Muscle layer of duodenum (tissue), 2 donors: ENCODE results near the gene HES2.
"Not testable (repeated sequence)": the region's sequence is repeated elsewhere in the genome, so short reads cannot be mapped to it uniquely, and the experiment has no call there.

Experiments
- H3K27ac ChIP-seq: one replicate; pipeline ENCODE4 v1.7.0; 2013; ENCODE audit warnings: mild to moderate bottlenecking, low read length
- H3K27me3 ChIP-seq: one replicate; pipeline ENCODE4 v1.7.0; 2013; ENCODE audit warnings: low read depth, mild to moderate bottlenecking, control low read depth, low read length
- H3K36me3 ChIP-seq, 2 donors: one replicate each; pipeline ENCODE4 v1.7.0; 2013; ENCODE audit warnings: low read length in 2 of 2, control low read depth in 1 of 2, mild to moderate bottlenecking in 1 of 2; ENCODE audit not compliant: insufficient read depth in 2 of 2, control insufficient read depth in 1 of 2
- H3K4me1 ChIP-seq, 2 donors: one replicate each; pipeline ENCODE4 v1.7.0; 2013; ENCODE audit warnings: low read length in 2 of 2, mild to moderate bottlenecking in 2 of 2, control low read depth in 1 of 2, moderate library complexity in 1 of 2; ENCODE audit not compliant: insufficient read depth in 2 of 2, control insufficient read depth in 1 of 2
- H3K4me3 ChIP-seq, 2 donors: one replicate each; pipeline ENCODE4 v1.7.0; 2013; ENCODE audit warnings: low read length in 2 of 2, low read depth in 1 of 2, mild to moderate bottlenecking in 1 of 2
- H3K9me3 ChIP-seq, 2 donors: one replicate each; pipeline ENCODE4 v1.7.0; 2013; ENCODE audit warnings: low read length in 2 of 2, control low read depth in 1 of 2, mild to moderate bottlenecking in 1 of 2; ENCODE audit not compliant: control insufficient read depth in 1 of 2
- donor health status: healthy.

The HES2 gene

DNA sequence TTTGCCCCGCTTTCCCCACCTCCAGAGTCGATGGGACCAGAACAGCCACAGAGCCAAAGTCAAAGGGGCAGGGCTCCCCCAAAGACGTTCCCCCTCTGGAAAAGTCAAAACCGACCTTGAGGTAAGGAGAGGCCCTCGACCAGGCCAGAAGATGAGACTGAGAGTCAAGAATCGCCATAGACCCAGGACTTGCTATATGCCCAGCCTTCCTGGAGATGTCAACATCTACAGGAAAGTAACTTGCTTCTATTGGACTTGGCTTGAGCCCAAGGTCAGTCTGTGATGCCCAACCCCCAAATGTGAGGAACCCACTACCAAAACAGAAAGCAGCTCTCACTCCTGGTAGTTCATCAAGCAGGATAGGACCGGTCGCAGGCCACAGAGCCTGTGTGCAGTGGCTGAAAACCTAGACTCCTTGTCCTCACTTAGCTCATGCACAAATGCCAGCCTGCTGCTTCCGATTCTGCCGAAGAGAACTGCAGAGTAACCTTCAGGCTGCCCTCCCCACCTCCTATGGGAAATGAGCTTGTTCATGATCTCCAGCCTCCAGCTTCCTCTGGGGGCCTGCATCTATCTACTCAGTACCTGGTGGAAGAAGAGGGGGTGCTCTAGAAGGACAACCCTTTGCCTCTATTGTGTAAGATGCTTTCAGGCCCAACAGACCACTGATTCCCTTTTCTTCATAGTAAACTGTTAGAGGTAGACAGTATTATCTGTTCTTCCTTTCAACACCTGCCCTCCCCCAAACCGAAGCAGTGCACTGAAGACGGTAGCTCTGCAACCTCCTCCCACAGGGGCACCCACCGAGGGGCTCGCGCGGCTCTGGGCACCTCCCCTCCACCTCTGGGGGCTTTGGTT is 27.5 kb downstream of the HES2 start:
- no peak overlapping the region for H3K27ac ChIP-seq
- no peaks in the 10 kb centered on the region for H3K36me3 ChIP-seq
- H3K27me3 ChIP-seq, result no peaks in the 10 kb centered on the region
- H3K4me1 ChIP-seq, result peaks cover 4 to 13% of the 10 kb centered on the region in 2 donors
- no peaks in the 10 kb centered on the region for H3K9me3 ChIP-seq
- H3K4me3 ChIP-seq, result peak overlapping the region; percentile 2 to 63

DNA sequence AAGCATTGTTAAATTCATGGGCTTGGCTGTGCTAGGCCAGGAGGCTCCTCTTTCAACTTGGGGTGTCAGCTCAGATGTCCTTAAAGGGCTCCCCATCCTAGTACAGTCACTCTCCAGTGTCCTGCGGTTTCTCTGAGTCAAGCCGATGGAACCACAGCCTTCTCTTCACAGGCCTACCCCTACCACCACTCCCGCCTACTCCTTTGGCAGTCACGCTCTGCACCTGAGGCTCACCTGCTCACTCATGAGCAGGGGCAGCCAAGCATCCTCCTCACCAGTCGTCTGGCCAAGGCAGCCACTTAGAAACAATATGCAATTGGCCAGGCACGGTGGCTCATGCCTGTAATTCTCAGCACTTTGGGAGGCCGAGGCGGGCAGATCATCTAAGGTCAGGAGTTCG is 29.7 kb downstream of the HES2 start:
- Histone ChIP-seq H3K36me3 (no peaks in the 10 kb centered on the region), H3K27me3 (no peaks in the 10 kb centered on the region), H3K4me3 (no peak overlapping the region), H3K27ac (no peak overlapping the region), H3K4me1 (peaks cover 4 to 17% of the 10 kb centered on the region in 2 donors), H3K9me3 (no peaks in the 10 kb centered on the region)

DNA sequence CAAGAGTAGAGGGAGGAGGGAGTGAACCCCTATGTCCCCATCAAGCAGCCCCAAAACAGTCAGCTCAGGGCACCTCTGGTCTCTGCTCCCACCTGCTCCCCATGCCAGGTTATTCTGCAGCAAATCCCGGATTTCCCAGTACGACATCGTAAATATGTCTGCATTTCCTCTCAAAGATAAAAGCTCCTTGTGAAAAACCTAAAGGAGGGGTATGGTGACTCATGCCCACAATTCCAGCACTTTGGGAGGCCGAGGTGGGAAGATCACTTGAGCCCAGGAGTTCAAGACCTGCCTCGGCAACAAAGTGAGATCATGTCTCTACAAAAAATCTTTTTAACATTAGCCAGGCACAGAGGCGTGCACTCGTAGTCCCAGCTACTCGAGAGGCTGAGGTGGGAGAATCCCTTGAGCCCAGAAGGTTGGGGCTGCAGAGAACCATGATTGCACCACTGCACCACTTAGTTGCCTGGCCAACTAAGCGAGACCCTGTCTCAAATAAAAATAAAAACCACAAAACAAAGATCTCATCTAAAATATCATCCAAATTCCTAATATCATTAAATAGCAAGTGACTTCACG is 33.3 kb downstream of the HES2 start:
- no peak overlapping the region for H3K4me3 ChIP-seq
- no peaks in the 10 kb centered on the region for H3K36me3 ChIP-seq
- peaks cover 0 to 2% of the 10 kb centered on the region in 2 donors for H3K9me3 ChIP-seq
- H3K4me1 ChIP-seq, result peaks cover 0 to 9% of the 10 kb centered on the region in 2 donors
- peak overlapping the region; percentile 45 for H3K27ac ChIP-seq
- H3K27me3 ChIP-seq, result no peaks in the 10 kb centered on the region

DNA sequence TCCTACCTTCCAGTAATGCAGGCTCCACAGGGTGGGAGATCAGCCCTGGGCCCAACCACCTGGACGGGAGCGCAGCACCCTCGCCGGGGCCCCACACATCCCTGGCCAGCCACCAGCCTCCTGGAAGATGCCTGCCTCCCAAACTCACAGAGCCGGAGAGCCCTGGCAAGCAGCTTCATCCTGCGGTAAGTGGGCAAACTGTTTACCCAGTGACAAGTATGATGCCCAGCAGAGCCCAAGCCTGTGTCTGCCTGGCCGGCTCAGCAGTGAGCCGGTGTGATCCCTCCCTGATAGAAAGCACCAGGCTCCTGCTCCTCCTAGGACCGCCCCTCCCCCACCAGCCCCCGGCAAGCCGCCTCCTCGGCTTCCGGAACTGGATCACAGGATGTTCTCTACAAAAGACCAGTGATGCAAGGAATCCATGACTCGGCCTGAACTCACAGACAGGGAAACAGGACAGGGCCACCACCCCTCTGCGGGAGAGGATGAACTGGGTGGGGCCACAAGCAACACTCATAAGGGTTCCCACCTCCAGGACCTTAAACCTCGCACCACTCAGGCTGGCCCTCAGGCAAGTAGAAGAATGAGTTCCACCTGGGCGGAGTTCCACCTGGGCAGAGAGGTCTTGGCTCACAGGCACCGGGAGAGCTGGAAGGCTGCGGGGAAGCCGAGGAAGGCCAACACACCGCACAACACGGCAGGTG is 34.1 kb downstream of the HES2 start:
- no peaks in the 10 kb centered on the region for H3K36me3 ChIP-seq
- peaks cover 0 to 2% of the 10 kb centered on the region in 2 donors for H3K9me3 ChIP-seq
- no peak overlapping the region for H3K4me3 ChIP-seq
- H3K27me3 ChIP-seq, result no peaks in the 10 kb centered on the region
- peak overlapping the region; percentile 45 for H3K27ac ChIP-seq
- peaks cover 0 to 9% of the 10 kb centered on the region in 2 donors for H3K4me1 ChIP-seq

DNA sequence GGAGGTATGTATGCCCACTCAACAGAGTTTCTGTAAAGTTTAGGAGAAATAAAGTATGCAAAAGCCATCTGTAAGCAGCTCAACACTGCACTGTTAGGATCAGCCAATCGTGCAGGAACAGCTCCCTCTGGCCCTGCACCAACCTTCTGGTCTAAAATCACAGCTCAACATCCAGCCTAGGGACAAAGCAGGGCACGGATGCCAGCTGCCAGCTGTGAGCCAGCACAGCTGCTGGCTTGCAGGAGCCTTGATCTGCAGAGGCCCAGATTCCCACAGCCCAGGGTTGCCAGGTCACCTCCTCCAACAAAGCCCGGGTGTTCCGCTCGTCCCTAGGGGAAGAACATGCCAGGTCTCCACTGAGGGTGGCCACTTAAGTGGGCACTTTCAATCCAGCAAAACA is 34.8 kb downstream of the HES2 start:
- H3K27me3 ChIP-seq, result no peaks in the 10 kb centered on the region
- peaks cover 0 to 9% of the 10 kb centered on the region in 2 donors for H3K4me1 ChIP-seq
- peak overlapping the region; percentile 7 for H3K27ac ChIP-seq
- H3K4me3 ChIP-seq, result no peak overlapping the region
- H3K9me3 ChIP-seq, result peaks cover 0 to 2% of the 10 kb centered on the region in 2 donors
- no peaks in the 10 kb centered on the region for H3K36me3 ChIP-seq

DNA sequence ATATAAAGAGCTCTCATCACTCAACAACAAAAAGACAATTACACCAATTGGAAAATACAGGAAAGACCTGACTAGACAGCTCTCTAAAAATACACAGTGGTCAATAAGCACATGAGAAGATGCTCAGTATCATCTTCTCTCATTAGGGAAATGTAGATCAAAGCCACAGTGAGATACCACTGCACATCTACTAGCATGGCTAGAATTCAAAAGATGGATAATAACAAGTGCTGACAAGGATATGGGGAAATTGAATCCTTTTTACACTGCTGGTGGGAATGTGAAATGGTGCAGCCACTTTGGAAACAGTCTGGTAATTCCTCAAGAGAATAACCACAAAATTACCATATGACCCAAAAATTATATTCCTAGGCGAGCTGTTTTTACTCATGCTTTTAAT is 35.6 kb downstream of the HES2 start:
- Histone ChIP-seq H3K4me3 (no peak overlapping the region), H3K4me1 (peaks cover 0 to 9% of the 10 kb centered on the region in 2 donors), H3K27me3 (no peaks in the 10 kb centered on the region), H3K9me3 (peaks cover 0 to 2% of the 10 kb centered on the region in 2 donors), H3K36me3 (no peaks in the 10 kb centered on the region), H3K27ac (no peak overlapping the region)

DNA sequence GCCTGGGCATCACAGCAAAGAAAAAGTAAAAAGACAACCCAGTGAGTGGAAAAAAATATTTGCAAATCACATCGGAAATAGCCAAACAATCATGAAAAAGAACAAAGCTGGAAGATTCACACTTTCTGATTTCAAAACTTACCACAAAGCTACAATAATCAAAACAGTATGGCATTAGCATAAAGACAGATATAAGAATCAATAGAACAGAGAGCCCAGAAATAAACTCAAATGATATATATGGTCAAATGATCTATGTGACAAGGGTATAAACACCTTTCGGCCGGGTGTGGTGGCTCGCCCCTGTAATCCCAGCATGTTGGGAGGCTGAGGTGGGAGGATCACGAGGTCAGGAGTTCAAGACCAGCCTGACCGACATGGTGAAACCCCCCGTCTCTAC is 39.7 kb downstream of the HES2 start:
- H3K27me3 ChIP-seq, result no peaks in the 10 kb centered on the region
- H3K9me3 ChIP-seq, result peaks cover 0 to 2% of the 10 kb centered on the region in 2 donors
- peaks cover 0 to 6% of the 10 kb centered on the region in 2 donors for H3K4me1 ChIP-seq
- H3K27ac ChIP-seq, result no peak overlapping the region
- no peak overlapping the region for H3K4me3 ChIP-seq
- no peaks in the 10 kb centered on the region for H3K36me3 ChIP-seq

DNA sequence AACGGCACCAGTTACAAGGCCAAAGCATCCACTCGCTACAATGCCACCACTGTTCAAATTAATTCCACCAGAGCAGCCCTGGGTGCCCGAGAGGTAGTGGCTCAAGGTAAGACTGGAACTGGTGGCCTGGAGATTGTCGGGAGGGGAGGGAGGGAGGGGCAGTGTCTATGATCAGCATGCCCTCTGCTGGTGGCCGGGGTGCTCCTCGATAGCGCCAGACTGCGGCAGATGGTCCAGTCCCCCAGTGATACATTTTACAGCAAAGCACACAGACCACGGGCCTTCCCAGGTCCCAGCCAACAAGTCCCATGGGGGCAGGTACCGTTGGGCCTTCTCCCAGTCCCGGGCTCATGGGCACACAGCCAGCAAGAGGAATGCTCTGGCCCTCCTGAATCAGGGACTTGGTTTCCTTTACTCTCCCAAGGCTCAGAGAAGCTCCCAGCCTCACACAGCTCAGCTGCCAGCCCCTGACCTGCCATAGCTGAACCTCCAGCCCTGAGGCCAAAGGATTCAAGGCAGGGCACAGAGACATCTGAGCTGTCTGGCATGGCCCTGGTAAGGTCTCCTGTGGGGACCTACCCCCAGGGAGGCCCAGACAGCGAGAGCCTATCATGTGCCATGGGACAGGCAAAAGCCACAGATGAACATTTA is 41.5 kb downstream of the HES2 start:
- H3K4me3 ChIP-seq, result no peak overlapping the region
- no peaks in the 10 kb centered on the region for H3K9me3 ChIP-seq
- no peaks in the 10 kb centered on the region for H3K36me3 ChIP-seq
- H3K4me1 ChIP-seq, result no peaks in the 10 kb centered on the region
- H3K27me3 ChIP-seq, result no peaks in the 10 kb centered on the region
- H3K27ac ChIP-seq, result no peak overlapping the region

DNA sequence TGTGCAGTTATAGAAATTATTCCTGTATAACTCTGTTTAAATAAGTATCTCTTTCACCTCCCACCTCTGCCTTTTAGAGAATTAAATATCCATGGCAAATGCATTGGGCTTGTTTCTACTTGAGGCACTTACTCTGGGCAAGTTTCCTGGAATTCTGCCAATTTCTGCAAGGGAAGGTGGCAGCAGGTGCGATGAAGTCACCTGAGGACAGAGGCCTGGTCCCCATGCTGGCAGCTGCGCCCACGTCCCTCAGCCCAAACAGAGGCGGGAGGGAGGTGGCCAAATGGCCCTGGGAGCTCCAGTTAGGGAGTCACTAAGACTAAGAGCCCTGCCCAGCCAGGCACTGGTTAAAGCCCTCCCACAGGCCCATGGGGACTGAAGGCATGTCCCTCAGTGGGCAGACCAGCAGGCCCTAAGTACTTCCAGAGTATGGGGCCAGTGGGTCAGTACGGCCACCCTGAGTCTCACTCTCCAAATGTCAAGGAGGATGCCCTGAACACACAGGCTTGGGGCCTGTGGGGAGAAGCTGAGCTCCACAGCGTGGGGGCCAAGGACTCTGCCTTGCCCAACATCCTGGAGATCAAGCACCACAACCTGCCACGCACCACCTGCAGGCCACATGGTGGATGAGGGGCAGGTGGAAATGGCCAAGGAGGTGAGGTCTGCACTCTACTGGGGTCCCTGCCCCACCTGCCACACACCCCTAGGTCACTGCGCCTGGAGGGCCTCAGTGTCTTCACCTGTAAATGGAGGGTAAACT is 45.6 kb downstream of the HES2 start:
- no peaks in the 10 kb centered on the region for H3K36me3 ChIP-seq
- H3K27me3 ChIP-seq, result no peaks in the 10 kb centered on the region
- H3K4me1 ChIP-seq, result no peaks in the 10 kb centered on the region
- no peak overlapping the region for H3K27ac ChIP-seq
- no peaks in the 10 kb centered on the region for H3K9me3 ChIP-seq
- no peak overlapping the region for H3K4me3 ChIP-seq

DNA sequence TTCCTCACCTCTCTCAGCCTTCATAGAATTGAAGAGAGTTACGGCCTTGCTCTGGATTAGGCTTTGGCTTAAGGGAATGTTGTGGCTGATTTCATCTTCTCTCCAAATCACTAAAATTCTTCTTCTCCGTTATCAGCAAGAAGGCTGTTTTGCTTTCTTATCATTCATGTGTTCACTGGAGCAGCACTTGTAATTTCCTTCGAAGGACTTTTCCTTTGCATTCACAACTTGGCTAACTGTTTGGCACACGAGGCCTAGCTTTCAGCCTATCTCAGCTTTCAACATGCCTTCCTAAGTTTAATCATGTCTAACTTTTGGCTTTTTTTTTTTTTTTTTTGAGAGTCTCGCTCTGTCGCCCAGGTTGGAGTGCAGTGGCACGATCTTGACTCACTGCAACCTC is 47.5 kb downstream of the HES2 start:
- not testable (repeated sequence) for H3K4me1 ChIP-seq, H3K9me3 ChIP-seq, H3K27me3 ChIP-seq, H3K27ac ChIP-seq, H3K36me3 ChIP-seq, H3K4me3 ChIP-seq
